AG09309 (cell line): Measurements from ENCODE around the gene BORCS6.

Source experiments
- DNase-seq: peaks from one replicate; pipeline ENCODE4 v3.0.0-alpha.2; 2010; ENCODE audit warnings: low read depth
- H3K4me3 ChIP-seq: 2 replicates; pipeline ENCODE4 v1.5.1; 2011; ENCODE audit warnings: mild to moderate bottlenecking, low read depth, low read length, moderate library complexity; ENCODE audit not compliant: control insufficient read depth
- TF ChIP-seq, protein P1 (sequence below): IDR thresholded peaks from 2 replicates; pipeline ENCODE4 v1.5.1; 2011; ENCODE audit warnings: mild to moderate bottlenecking, low read depth, low read length, inconsistent platforms; ENCODE audit not compliant: insufficient read depth, control insufficient read depth; ENCODE audit errors: missing control alignments

The BORCS6 gene

DNA sequence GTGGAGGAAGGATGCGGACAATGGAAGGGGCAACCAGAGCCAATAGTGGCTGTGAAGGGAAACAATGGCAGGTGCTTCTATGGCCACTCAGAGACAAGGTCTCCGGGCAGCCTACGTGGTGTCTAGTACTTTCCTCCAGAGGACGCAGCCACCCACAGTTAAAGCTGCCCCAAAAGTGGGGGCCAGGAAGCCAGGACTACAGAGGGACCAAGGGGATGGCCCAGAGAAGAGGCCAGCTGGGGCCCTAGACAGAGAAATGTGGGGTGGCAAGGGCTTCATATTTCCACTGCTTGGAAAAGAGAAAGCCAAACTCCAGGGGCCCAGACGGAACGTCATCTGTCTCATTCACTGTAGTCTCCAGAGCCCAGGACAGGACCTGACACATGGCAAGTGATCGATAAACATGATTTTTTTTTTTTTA, 36.9 kb downstream of the BORCS6 start:
- DNase-seq = no peak
- H3K4me3 ChIP-seq = no peak overlapping the region
- TF ChIP-seq, protein P1, sequence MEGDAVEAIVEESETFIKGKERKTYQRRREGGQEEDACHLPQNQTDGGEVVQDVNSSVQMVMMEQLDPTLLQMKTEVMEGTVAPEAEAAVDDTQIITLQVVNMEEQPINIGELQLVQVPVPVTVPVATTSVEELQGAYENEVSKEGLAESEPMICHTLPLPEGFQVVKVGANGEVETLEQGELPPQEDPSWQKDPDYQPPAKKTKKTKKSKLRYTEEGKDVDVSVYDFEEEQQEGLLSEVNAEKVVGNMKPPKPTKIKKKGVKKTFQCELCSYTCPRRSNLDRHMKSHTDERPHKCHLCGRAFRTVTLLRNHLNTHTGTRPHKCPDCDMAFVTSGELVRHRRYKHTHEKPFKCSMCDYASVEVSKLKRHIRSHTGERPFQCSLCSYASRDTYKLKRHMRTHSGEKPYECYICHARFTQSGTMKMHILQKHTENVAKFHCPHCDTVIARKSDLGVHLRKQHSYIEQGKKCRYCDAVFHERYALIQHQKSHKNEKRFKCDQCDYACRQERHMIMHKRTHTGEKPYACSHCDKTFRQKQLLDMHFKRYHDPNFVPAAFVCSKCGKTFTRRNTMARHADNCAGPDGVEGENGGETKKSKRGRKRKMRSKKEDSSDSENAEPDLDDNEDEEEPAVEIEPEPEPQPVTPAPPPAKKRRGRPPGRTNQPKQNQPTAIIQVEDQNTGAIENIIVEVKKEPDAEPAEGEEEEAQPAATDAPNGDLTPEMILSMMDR = no peak

DNA sequence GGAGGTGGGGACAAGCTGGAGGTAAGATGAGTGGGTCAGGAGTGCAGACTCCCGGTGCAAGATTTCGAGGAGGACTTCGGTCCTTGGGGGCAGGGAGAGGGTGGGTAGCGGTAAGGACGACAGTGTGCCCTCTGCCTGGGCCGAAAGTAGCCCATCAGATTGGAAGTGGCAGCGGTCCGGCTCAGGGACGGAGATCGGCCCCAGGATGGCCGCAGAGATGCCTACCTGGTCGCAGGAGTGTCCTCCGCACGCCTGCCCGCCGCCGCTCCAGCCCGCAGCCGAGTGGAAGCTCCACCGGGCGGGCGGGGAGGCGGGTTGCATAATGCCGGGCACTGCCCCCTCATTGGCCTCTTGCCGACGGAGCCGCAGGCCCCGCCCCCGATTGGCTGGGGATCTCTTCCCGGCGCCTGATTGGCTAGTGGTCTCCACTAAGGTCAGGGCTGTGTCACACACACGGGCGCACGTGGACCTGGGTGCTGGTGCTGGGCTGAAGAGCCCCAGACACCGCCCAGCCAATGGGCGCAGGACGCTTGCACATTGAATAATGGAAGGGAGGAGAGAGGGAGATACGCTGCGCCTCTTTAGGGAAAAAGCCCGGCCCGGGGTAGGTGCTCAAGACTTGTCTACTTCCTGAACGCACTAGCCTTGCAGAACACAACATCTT, 37.7 kb downstream of the BORCS6 start, which contains the start of gene PER1:
TSS of gene PER1 (minus strand) at position 293 of the 664 bp plus-strand sequence. CDS start 1,698 bp downstream, outside the sequence.
- peak within 1 kb of the TSS; percentile 75 for H3K4me3 ChIP-seq
- peak; percentile 78 for DNase-seq
- TF ChIP-seq, protein P1 = no peak

DNA sequence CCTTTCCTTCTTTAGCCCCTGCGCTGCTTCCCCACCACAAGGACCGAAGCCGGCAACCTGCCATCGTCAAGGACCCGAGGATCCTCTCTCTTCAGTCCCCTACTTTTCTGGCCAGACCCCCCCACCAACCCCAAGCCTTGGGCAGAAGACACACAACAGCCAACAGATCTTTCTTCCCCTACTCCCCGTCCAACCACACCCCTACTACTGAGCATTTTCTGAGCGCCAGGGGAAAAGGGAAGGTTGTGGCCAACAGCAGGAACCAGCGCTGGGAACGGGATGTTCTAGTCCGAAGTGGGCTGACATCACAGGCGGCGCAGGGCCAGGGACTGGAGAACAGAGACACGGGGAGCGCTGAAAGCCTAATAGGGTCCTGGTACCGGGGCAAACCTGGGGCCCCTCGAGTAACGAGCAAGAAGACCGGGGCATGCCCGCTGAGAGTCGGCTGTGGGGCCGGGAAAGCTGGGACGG, 38.3 kb downstream of the BORCS6 start:
- no peak for DNase-seq
- TF ChIP-seq, protein P1 = no peak
- H3K4me3 ChIP-seq = peak overlapping the region; percentile 75

DNA sequence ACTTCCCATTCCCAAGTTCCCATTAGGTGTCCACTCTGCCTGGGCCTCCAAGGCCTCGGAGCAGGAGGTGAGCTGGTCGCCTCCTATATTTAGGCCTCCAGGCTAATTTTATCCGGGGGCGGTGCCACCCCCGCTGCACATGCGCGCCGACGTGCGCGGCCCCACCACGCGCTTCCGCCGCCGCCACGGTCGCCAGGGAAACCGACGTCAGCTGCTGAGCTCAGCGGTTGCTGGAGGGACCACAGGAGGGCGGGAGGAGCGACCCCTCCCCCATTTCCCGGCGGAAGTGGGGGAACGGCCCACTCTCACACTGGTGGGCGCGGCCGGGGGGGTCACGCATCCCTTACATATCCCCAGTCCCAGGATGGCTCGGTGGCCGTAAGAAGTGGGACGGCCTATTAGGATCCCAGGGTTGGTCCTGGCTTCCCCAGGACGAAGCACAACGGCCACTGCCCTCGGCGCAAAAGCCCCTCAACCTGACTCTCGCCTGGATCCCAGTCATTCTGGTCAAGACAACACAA, 38.8 kb downstream of the BORCS6 start:
- H3K4me3 ChIP-seq = peak overlapping the region; percentile 75
- TF ChIP-seq, protein P1 = no peak
- DNase-seq = peak; percentile 57

DNA sequence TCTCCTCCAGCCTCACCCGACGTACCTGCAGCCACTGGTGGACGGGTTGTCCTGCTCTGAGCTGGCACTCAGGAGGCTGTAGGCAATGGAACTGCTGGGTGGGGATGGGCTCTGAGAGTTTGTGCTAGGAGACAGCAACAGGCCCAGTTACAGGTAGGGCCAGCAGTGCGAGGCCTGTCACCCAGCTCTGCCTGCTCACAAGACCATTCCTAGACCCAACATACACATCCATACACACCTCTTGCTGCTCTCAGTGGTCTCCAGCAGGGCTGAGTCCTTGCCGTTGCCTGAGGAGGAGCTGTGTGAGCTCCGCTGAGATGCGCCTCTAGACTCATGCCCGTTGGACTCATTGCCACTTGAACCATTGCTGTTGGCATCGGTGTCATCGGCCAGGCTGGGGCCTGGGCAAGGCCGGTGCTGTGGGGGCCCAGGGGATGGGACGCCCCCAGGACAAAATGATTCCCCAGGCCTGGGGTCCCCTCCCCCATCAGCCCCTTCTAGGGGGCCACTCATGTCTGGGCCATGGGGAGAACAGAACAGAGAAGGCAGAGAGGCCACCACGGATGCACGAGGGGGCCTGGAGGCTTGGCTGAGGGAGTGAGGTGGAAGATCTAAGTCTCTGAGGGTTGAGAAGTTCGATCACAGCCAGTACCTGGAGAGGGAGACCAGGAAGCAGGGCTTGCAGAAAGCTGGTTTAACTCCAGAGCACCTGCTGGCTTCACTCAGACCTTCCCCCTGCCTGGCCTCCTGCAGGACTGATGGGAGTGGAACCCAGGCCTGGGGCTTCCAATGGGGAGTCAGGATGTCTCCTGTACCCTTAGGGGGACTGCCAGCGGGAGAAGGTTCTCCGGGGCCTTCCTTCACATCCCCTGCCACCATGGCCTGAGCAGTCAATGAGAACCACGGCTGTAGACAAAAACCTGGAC, 39.5 kb downstream of the BORCS6 start:
- DNase-seq = no peak
- H3K4me3 ChIP-seq = peak overlapping the region; percentile 75
- TF ChIP-seq, protein P1 = no peak

DNA sequence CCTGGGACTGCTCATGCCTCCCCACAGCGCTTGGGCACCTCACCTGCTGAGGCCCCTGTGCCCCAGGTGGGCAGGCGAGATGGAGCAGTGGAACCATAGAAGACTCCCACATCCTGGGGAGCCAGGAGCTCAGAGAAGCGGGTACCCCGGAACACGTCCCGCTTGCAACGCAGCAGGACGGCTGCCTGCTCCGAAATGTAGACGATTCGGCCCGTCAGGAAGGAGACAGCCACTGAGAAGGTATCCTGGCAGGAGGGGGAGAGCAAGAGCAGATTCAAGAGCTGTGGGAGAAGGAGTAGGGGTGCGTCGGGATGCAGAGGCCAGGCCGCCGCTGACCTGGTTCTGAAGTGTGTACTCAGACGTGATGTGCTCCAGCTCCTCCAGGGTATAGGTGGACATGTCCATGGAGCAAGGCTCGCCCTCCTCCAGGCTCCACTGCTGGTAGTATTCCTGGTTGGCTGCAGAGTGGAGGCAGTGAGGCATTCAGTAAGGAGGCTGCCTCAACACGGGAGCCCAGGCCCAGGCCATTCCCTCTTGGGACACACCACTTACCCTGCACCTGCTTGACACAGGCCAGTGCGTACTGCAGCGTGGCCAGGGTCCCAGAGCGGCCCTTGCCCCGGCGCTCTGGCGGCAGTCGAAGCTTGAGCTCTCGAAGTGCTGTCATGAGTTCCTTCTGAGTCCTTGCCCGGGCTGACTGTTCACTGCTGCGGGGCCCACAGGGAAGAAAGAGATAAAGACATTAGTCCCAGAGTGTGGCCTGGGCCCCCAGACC, 40.4 kb downstream of the BORCS6 start:
- H3K4me3 ChIP-seq = no peak overlapping the region
- TF ChIP-seq, protein P1 = no peak
- no peak for DNase-seq
